ENCODE data around the gene DAD1.

The DAD1 gene

DNA sequence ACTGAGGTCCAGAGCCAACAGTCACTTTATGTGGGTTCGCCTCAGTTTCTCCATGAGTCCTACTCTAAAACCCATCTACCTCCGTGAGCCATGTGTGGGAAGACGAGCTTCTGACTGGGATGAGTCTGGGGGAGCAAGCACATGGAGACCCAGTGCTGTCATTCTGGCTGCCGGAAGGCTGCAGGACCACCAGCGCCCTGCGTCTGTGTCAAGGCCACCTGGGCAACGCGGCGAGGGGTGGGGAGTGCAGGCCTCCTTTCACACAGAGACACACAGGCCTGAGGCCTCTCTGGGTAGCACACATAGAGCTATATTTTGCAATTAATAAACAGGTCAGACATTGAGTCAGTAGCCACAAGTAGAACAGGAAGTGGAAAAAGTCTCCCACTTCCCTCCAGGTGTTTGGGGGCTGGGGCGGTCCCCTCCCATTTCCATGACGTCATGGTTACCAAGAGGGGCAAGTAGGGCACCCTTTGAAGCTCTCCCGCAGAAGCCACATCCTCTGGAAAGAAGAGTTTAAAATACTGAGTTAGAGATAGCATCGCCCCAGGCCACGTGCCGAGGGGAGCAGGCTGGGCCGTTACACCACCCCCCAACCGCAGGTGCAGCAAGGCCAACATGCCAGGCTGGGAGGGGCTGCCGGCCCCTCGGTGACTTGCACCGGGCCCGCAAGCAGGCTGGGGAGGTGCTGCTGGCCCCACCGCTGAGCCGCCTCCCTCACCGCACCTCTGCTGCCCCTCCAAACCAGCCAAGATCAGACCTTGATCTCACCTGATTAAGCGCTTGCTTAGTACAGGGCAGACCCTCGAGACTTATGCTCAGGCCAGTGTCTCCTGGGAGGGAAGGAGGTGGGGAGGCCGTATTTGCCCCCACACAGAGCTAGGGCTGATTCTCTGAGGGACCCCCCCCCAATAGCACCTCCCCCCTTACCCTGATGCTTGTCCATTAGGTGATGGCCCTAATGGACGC is 32.7 kb downstream of the DAD1 start:
- Histone ChIP-seq H3K27ac (ENCODE audit: extremely low read depth, low read depth, low read length) (no peak overlapping the region; the same call in 1 of the 2 replicates), H3K36me3 (ENCODE audit: control insufficient read depth in 2 of 2, insufficient read depth in 1 of 2, low read length in 2 of 2) (no peaks in the 10 kb centered on the region), H3K4me1 (ENCODE audit: control insufficient read depth, insufficient read depth, low read length) (peaks cover 3% of the 10 kb centered on the region; the same call in 1 of the 2 replicates), H3K9me3 (ENCODE audit: control insufficient read depth, insufficient read depth, low read depth, low read length) (no peaks in the 10 kb centered on the region), H3K4me3 (ENCODE audit: low read depth, low read length) (no peak overlapping the region)
- TF ChIP-seq ZNF600 (tag by site-specific recombination; IDR thresholded peaks at IDR 0.05) (no peak), ZNF629 (tag by site-specific recombination; IDR thresholded peaks at IDR 0.05) (no peak), SCRT1 (tag by site-specific recombination; IDR thresholded peaks at IDR 0.05; ENCODE audit: borderline replicate concordance) (no peak), ZNF777 (tag by site-specific recombination; IDR thresholded peaks at IDR 0.05; ENCODE audit: borderline replicate concordance) (no peak), EGR2 (tag by site-specific recombination; IDR thresholded peaks at IDR 0.05; ENCODE audit: low read depth) (no peak), SALL2 (tag by site-specific recombination; IDR thresholded peaks at IDR 0.05; ENCODE audit: borderline replicate concordance) (no peak), ZNF175 (tag by site-specific recombination; IDR thresholded peaks at IDR 0.05) (no peak), ZBTB20 (tag by site-specific recombination; IDR thresholded peaks at IDR 0.05) (peak; percentile 97), ZNF366 (tag by site-specific recombination; conservative IDR thresholded peaks at IDR 0.05) (no peak), ZNF658 (tag by site-specific recombination; IDR thresholded peaks at IDR 0.05) (no peak), ZNF624 (tag by site-specific recombination; IDR thresholded peaks at IDR 0.05) (no peak), GLIS2 (tag by site-specific recombination; IDR thresholded peaks at IDR 0.05) (peak; percentile 13; the same call in 1 of the 2 replicates), ZNF747 (tag by site-specific recombination; IDR thresholded peaks at IDR 0.05) (no peak), ZNF48 (tag by site-specific recombination; IDR thresholded peaks at IDR 0.05) (no peak), ZBTB1 (tag by site-specific recombination; IDR thresholded peaks at IDR 0.05) (no peak), SP2 (tag by site-specific recombination; IDR thresholded peaks at IDR 0.05) (no peak), ZNF121 (tag by site-specific recombination; IDR thresholded peaks at IDR 0.05) (no peak), ZNF157 (tag by site-specific recombination; IDR thresholded peaks at IDR 0.05) (no peak)
- TF ChIP-seq, protein P1, sequence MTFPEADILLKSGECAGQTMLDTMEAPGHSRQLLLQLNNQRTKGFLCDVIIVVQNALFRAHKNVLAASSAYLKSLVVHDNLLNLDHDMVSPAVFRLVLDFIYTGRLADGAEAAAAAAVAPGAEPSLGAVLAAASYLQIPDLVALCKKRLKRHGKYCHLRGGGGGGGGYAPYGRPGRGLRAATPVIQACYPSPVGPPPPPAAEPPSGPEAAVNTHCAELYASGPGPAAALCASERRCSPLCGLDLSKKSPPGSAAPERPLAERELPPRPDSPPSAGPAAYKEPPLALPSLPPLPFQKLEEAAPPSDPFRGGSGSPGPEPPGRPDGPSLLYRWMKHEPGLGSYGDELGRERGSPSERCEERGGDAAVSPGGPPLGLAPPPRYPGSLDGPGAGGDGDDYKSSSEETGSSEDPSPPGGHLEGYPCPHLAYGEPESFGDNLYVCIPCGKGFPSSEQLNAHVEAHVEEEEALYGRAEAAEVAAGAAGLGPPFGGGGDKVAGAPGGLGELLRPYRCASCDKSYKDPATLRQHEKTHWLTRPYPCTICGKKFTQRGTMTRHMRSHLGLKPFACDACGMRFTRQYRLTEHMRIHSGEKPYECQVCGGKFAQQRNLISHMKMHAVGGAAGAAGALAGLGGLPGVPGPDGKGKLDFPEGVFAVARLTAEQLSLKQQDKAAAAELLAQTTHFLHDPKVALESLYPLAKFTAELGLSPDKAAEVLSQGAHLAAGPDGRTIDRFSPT (tag by site-specific recombination; IDR thresholded peaks at IDR 0.05): no peak
- TF ChIP-seq, protein P2, sequence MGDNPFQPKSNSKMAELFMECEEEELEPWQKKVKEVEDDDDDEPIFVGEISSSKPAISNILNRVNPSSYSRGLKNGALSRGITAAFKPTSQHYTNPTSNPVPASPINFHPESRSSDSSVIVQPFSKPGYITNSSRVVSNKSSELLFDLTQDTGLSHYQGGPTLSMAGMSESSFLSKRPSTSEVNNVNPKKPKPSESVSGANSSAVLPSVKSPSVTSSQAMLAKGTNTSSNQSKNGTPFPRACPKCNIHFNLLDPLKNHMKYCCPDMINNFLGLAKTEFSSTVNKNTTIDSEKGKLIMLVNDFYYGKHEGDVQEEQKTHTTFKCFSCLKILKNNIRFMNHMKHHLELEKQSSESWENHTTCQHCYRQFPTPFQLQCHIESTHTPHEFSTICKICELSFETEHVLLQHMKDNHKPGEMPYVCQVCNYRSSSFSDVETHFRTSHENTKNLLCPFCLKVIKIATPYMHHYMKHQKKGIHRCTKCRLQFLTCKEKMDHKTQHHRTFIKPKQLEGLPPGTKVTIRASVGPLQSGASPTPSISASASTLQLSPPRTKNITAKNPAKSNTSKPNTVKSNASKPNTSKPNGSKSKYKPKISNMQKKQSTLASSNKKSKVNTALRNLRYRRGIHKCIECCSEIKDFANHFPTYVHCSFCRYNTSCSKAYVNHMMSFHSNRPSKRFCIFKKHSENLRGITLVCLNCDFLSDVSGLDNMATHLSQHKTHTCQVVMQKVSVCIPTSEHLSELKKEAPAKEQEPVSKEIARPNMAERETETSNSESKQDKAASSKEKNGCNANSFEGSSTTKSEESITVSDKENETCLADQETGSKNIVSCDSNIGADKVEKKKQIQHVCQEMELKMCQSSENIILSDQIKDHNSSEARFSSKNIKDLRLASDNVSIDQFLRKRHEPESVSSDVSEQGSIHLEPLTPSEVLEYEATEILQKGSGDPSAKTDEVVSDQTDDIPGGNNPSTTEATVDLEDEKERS (tag by site-specific recombination; IDR thresholded peaks at IDR 0.05): no peak
- TF ChIP-seq, protein P3, sequence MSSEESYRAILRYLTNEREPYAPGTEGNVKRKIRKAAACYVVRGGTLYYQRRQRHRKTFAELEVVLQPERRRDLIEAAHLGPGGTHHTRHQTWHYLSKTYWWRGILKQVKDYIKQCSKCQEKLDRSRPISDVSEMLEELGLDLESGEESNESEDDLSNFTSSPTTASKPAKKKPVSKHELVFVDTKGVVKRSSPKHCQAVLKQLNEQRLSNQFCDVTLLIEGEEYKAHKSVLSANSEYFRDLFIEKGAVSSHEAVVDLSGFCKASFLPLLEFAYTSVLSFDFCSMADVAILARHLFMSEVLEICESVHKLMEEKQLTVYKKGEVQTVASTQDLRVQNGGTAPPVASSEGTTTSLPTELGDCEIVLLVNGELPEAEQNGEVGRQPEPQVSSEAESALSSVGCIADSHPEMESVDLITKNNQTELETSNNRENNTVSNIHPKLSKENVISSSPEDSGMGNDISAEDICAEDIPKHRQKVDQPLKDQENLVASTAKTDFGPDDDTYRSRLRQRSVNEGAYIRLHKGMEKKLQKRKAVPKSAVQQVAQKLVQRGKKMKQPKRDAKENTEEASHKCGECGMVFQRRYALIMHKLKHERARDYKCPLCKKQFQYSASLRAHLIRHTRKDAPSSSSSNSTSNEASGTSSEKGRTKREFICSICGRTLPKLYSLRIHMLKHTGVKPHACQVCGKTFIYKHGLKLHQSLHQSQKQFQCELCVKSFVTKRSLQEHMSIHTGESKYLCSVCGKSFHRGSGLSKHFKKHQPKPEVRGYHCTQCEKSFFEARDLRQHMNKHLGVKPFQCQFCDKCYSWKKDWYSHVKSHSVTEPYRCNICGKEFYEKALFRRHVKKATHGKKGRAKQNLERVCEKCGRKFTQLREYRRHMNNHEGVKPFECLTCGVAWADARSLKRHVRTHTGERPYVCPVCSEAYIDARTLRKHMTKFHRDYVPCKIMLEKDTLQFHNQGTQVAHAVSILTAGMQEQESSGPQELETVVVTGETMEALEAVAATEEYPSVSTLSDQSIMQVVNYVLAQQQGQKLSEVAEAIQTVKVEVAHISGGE (tag by site-specific recombination; conservative IDR thresholded peaks at IDR 0.05; ENCODE audit: low read depth): no peak
- TF ChIP-seq, protein P4, sequence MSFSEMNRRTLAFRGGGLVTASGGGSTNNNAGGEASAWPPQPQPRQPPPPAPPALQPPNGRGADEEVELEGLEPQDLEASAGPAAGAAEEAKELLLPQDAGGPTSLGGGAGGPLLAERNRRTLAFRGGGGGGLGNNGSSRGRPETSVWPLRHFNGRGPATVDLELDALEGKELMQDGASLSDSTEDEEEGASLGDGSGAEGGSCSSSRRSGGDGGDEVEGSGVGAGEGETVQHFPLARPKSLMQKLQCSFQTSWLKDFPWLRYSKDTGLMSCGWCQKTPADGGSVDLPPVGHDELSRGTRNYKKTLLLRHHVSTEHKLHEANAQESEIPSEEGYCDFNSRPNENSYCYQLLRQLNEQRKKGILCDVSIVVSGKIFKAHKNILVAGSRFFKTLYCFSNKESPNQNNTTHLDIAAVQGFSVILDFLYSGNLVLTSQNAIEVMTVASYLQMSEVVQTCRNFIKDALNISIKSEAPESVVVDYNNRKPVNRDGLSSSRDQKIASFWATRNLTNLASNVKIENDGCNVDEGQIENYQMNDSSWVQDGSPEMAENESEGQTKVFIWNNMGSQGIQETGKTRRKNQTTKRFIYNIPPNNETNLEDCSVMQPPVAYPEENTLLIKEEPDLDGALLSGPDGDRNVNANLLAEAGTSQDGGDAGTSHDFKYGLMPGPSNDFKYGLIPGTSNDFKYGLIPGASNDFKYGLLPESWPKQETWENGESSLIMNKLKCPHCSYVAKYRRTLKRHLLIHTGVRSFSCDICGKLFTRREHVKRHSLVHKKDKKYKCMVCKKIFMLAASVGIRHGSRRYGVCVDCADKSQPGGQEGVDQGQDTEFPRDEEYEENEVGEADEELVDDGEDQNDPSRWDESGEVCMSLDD (tag by site-specific recombination; IDR thresholded peaks at IDR 0.05): no peak
- TF ChIP-seq, protein P5, sequence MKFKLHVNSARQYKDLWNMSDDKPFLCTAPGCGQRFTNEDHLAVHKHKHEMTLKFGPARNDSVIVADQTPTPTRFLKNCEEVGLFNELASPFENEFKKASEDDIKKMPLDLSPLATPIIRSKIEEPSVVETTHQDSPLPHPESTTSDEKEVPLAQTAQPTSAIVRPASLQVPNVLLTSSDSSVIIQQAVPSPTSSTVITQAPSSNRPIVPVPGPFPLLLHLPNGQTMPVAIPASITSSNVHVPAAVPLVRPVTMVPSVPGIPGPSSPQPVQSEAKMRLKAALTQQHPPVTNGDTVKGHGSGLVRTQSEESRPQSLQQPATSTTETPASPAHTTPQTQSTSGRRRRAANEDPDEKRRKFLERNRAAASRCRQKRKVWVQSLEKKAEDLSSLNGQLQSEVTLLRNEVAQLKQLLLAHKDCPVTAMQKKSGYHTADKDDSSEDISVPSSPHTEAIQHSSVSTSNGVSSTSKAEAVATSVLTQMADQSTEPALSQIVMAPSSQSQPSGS (tag by site-specific recombination; IDR thresholded peaks at IDR 0.05; ENCODE audit: low read depth): peak; percentile 81
- ChIA-PET CTCF (interaction anchor here (0.6 to 4.5 kb wide), 90 partner anchors 9 to 1110 kb away, joined by 3 to 50 read pairs (median 5); partner anchors contain the start of genes ABHD4, AJUBA, DAD1 and HAUS4), POLR2A (interaction anchor here (0.6 to 1.5 kb wide), 2 partner anchors 408 to 426 kb away, joined by 3 to 4 read pairs; partner anchors contain the start of gene AJUBA)
